Upper lobe of left lung (tissue), 6 donors: ENCODE results near the gene PRELP. TPM values are rescaled to one million over a fixed set of nuclear protein-coding genes. Genes with fewer than 3 reads are reported as not detected.

Experiments used
- ATAC-seq, 2 donors: fragments of 200-7000 bp; cut with Tn5 transposase; one replicate each; pipeline ENCODE4 v1.9.1; 2022; ENCODE audit warnings: mild to moderate bottlenecking in 2 of 2, moderate library complexity in 2 of 2; ENCODE audit not compliant: low FRiP score in 2 of 2
- DNase-seq, 2 donors: peaks; one replicate each; pipeline ENCODE4 v3.0.0-alpha.2; 2019 to 2020
- H3K27ac ChIP-seq, 4 donors: fragments of 200-600 bp; sonication (generic); one replicate each; pipeline ENCODE4 v1.5.1; 2016 to 2019
- H3K27me3 ChIP-seq, 4 donors: fragments of 200-600 bp; sonication (generic); one replicate each; pipeline ENCODE4 v1.5.1; 2017 to 2019
- H3K36me3 ChIP-seq, 4 donors: fragments of 200-600 bp; sonication (generic); one replicate each; pipeline ENCODE4 v1.5.1; 2016 to 2019
- H3K4me1 ChIP-seq, 4 donors: fragments of 200-600 bp; sonication (generic); one replicate each; pipeline ENCODE4 v1.5.1; 2018 to 2019
- H3K4me3 ChIP-seq, 4 donors: fragments of 200-600 bp; sonication (generic); one replicate each; pipeline ENCODE4 v1.5.1; 2017 to 2019; ENCODE audit warnings: mild to moderate bottlenecking in 2 of 4, moderate library complexity in 1 of 4
- H3K9me3 ChIP-seq, 4 donors: fragments of 200-600 bp; sonication (generic); one replicate each; pipeline ENCODE4 v1.5.1; 2018 to 2019
- CTCF ChIP-seq, 6 experiments: fragments of 450-650 bp in 4 of 6; fragments of 200-600 bp in 2 of 6; sonication (generic) in 2 of 6; IDR thresholded peaks; one replicate each; pipeline ENCODE4 v1.5.1; 2016 to 2019; ENCODE audit warnings: antibody characterized with exemption in 6 of 6
- EP300 ChIP-seq, 4 donors: sonication (generic); formaldehyde crosslinking; IDR thresholded peaks; one replicate each; pipeline ENCODE4 v1.5.1; 2017; ENCODE audit warnings: antibody characterized with exemption in 4 of 4, control low read depth in 2 of 4
- POLR2A ChIP-seq, 4 donors: fragments of 450-650 bp; IDR thresholded peaks; one replicate each; pipeline ENCODE4 v1.5.1; 2016 to 2017; ENCODE audit warnings: antibody characterized with exemption in 4 of 4, mild to moderate bottlenecking in 2 of 4
- POLR2AphosphoS5 ChIP-seq, 2 donors: sonication (generic); formaldehyde crosslinking; IDR thresholded peaks; one replicate each; pipeline ENCODE4 v1.5.1; 2017; ENCODE audit warnings: antibody characterized with exemption in 2 of 2
- WGBS, 2 donors: methylation state at CpG; one replicate each; pipeline ENCODE4 v1.1.5; 2017 to 2018; 5-methylcytosine and 5-hydroxymethylcytosine counted together
- total RNA-seq, 6 donors: library from RNA; depleted of rRNA in 4 of 6; stranded (reverse); fragments of >200 nt in 4 of 6; gene quantifications; one replicate each; pipeline versions ENCODE4 v1.1.0 to v1.2.1, GENCODE V29; 2016 to 2021
- donor health status: DM: no; HTN: no; CAD: no; lungs with moderate emphysema.
- donor health status: DM: no; HTN: yes; CAD: no; lungs with severe emphysema.

Gene PRELP
- total RNA-seq, 6 donors from 2014 or later: 30.4 to 104 (median 47.3) TPM

- DNase-seq (peak in 1 of 2 donors; percentile 32), ATAC-seq (no peak)
- TF ChIP-seq POLR2A (IDR thresholded peaks at IDR 0.05) (no peak), POLR2AphosphoS5 (IDR thresholded peaks at IDR 0.05) (no peak), CTCF (IDR thresholded peaks at IDR 0.05) (no peak), EP300 (IDR thresholded peaks at IDR 0.05) (no peak)
- H3K27me3 ChIP-seq: no peaks in the 10 kb centered on the region
- H3K9me3 ChIP-seq: no peaks in the 10 kb centered on the region
- peaks cover 0 to 25% (median 2%) of the 10 kb centered on the region in 4 donors for H3K4me1 ChIP-seq
- no peak overlapping the region for H3K4me3 ChIP-seq
- WGBS, 2 donors: 88 to 89% methylated on average over 5 of the region's 5 CpGs
- no peak overlapping the region for H3K27ac ChIP-seq
- H3K36me3 ChIP-seq: no peaks in the 10 kb centered on the region
Observed at GRCh38 chr1:203539831-203540546, 64.4 kb downstream of the PRELP start.

Other genes starting within 250 kb of the PRELP start
- gene CHIT1, start 246.1 kb upstream of the PRELP start, total RNA-seq: 10 to 100 TPM in 2 of 6 donors, 1 to 10 TPM in 4; 2.0 to 97.4 (median 3.7) TPM
- 100 to 1,000 TPM in 3 of 6 donors, 10 to 100 TPM in 3; 59.1 to 178 (median 104) TPM for gene BTG2, start 170.3 kb upstream of the PRELP start, total RNA-seq
- gene FMOD, start 124.7 kb upstream of the PRELP start, total RNA-seq: 10 to 100 TPM; 12.5 to 46.7 (median 25.4) TPM
- not detected for gene OPTC, start 18.3 kb downstream of the PRELP start, total RNA-seq
- gene ATP2B4, start 151.0 kb downstream of the PRELP start, total RNA-seq: 100 to 1,000 TPM in 2 of 6 donors, 10 to 100 TPM in 4; 54.0 to 152 (median 90.5) TPM